ENCODE results near the gene CZIB.

The CZIB gene

GRCh38 chr1:53203466-53203865, 17.0 kb downstream of the CZIB start:
- Histone ChIP-seq H3K4me3 (ENCODE audit: low read depth, low read length, poor library complexity, severe bottlenecking) (no peak overlapping the region), H3F3A (ENCODE audit: insufficient read depth, low read length) (no peaks in the 10 kb centered on the region), H3K36me3 (ENCODE audit: insufficient read depth, low read length) (peaks cover 74% of the 10 kb centered on the region), H3K27me3 (ENCODE audit: insufficient read depth, low read length) (no peaks in the 10 kb centered on the region), H3K9me2 (ENCODE audit: low read depth, low read length) (no peaks in the 10 kb centered on the region), H3K9ac (ENCODE audit: low read length) (no peak overlapping the region), H3K79me2 (ENCODE audit: insufficient read depth, low read length) (no peaks in the 10 kb centered on the region), H3K4me2 (ENCODE audit: low read length) (no peak overlapping the region), H3K9me3 (ENCODE audit: low read length) (peaks cover 29% of the 10 kb centered on the region), H4K20me1 (ENCODE audit: insufficient read depth, low read length) (no peaks in the 10 kb centered on the region), H3K4me1 (ENCODE audit: insufficient read depth, low read length, severe bottlenecking) (peaks cover 4% of the 10 kb centered on the region), H3K27ac (ENCODE audit: low read depth, low read length, poor library complexity, severe bottlenecking) (no peak overlapping the region), H2AFZ (ENCODE audit: low read length) (no peak overlapping the region)
- TF ChIP-seq EZH2 (IDR thresholded peaks at IDR 0.05; ENCODE audit: borderline replicate concordance, low read length) (no peak), CTCF (IDR thresholded peaks at IDR 0.05; ENCODE audit: low read length) (no peak)

GRCh38 chr1:53198241-53198651, 22.2 kb downstream of the CZIB start:
- H3K9ac ChIP-seq (ENCODE audit: low read length), result peak overlapping the region; percentile 97; the same call in 1 of the 2 replicates
- H3K79me2 ChIP-seq (ENCODE audit: insufficient read depth, low read length), result 0 out of 2 replicates have a peak, but pooled peaks cover 3% of the 10 kb centered on the region
- no peaks in the 10 kb centered on the region for H4K20me1 ChIP-seq (ENCODE audit: insufficient read depth, low read length)
- H3K4me1 ChIP-seq (ENCODE audit: insufficient read depth, low read length, severe bottlenecking), result peaks cover 22% of the 10 kb centered on the region
- 0 out of 2 replicates have a peak, but pooled peaks cover 5% of the 10 kb centered on the region for H3F3A ChIP-seq (ENCODE audit: insufficient read depth, low read length)
- H3K27ac ChIP-seq (ENCODE audit: low read depth, low read length, poor library complexity, severe bottlenecking), result no peak overlapping the region
- H2AFZ ChIP-seq (ENCODE audit: low read length), result no peak overlapping the region
- TF ChIP-seq CTCF (IDR thresholded peaks at IDR 0.05; ENCODE audit: low read length), result no peak
- TF ChIP-seq EZH2 (IDR thresholded peaks at IDR 0.05; ENCODE audit: borderline replicate concordance, low read length), result no peak
- H3K4me2 ChIP-seq (ENCODE audit: low read length), result peak overlapping the region; percentile 81
- H3K9me2 ChIP-seq (ENCODE audit: low read depth, low read length), result no peaks in the 10 kb centered on the region
- H3K36me3 ChIP-seq (ENCODE audit: insufficient read depth, low read length), result peaks cover 22% of the 10 kb centered on the region
- no peaks in the 10 kb centered on the region for H3K27me3 ChIP-seq (ENCODE audit: insufficient read depth, low read length)
- no peaks in the 10 kb centered on the region for H3K9me3 ChIP-seq (ENCODE audit: low read length)
- peak overlapping the region; percentile 87 for H3K4me3 ChIP-seq (ENCODE audit: low read depth, low read length, poor library complexity, severe bottlenecking)

GRCh38 chr1:53197291-53198200, 22.9 kb downstream of the CZIB start:
- no peak overlapping the region for H2AFZ ChIP-seq (ENCODE audit: low read length)
- no peaks in the 10 kb centered on the region for H4K20me1 ChIP-seq (ENCODE audit: insufficient read depth, low read length)
- H3K79me2 ChIP-seq (ENCODE audit: insufficient read depth, low read length), result 0 out of 2 replicates have a peak, but pooled peaks cover 3% of the 10 kb centered on the region
- TF ChIP-seq CTCF (IDR thresholded peaks at IDR 0.05; ENCODE audit: low read length) (no peak), EZH2 (IDR thresholded peaks at IDR 0.05; ENCODE audit: borderline replicate concordance, low read length) (no peak)
- H3K9me2 ChIP-seq (ENCODE audit: low read depth, low read length), result no peaks in the 10 kb centered on the region
- H3K9me3 ChIP-seq (ENCODE audit: low read length), result no peaks in the 10 kb centered on the region
- H3K4me1 ChIP-seq (ENCODE audit: insufficient read depth, low read length, severe bottlenecking), result peaks cover 22% of the 10 kb centered on the region
- H3K27me3 ChIP-seq (ENCODE audit: insufficient read depth, low read length), result no peaks in the 10 kb centered on the region
- H3K4me3 ChIP-seq (ENCODE audit: low read depth, low read length, poor library complexity, severe bottlenecking), result peak overlapping the region; percentile 87
- H3K36me3 ChIP-seq (ENCODE audit: insufficient read depth, low read length), result peaks cover 15% of the 10 kb centered on the region
- H3F3A ChIP-seq (ENCODE audit: insufficient read depth, low read length), result 0 out of 2 replicates have a peak, but pooled peaks cover 5% of the 10 kb centered on the region
- H3K9ac ChIP-seq (ENCODE audit: low read length), result peak overlapping the region; percentile 97
- peak overlapping the region; percentile 22 for H3K27ac ChIP-seq (ENCODE audit: low read depth, low read length, poor library complexity, severe bottlenecking)
- peak overlapping the region; percentile 81 for H3K4me2 ChIP-seq (ENCODE audit: low read length)

All from OCI-LY1 (cell line).